22Rv1 (cell line): ENCODE data around the gene WSB1.
A peak's percentile ranks its signal among the peaks of the same experiment; 100 is the strongest.

Experiments
- H3K27ac ChIP-seq: fragments of 450-650 bp; 2 replicates; pipeline ENCODE4 v1.5.1; 2017
- CTCF ChIP-seq: fragments of 450-650 bp; IDR thresholded peaks from 2 replicates; pipeline ENCODE4 v1.5.1; 2017; ENCODE audit warnings: mild to moderate bottlenecking
- ZFX ChIP-seq: fragments of 450-650 bp; IDR thresholded peaks from 2 replicates; pipeline ENCODE4 v1.6.1; 2017; ENCODE audit warnings: antibody characterized with exemption, borderline replicate concordance

WSB1 gene

DNA sequence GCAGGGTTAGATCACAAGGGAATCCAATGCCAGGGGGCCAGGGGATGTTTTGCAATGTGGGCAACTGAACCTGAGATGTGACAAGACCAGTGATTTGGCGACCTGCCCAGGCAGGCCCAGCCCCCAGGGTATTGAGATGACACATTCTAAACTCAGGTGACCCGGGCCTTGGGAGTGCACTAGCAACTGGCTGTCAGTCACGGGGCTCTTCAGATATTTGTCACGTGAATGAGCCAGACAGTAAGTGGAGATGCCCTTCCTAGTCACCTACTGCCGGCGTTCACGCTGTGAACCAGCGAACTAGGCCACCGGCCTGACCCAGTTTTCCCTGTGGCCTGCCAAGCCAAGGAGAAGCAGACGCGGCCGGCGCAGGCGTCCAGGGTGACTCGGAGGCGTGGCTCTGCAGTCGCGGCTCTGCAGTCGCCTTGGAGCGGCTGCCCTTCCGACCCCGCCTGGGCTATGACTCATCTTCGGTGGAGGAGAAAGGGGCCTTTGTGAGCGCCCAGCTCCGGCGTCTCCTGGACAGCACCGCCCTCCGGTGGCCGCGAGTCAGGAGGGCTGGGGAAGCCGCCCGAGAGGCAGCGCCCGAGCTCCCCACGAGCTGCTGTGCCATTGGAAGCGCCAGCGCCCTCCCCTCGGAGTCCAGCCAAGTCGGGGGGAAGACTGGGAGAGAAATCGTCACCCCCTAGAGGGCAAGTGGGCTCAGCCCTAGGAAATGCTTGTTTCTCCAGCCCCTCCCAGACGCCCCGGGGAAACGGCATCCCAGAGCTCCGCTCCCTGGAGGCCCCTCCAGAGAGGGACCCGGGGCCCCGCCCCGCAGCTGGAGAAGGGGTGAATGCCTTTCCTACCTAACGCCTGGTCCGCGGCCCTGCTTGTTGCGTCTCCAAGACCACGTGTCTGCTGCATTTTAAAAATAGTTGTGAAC lies 38.8 kb downstream of the WSB1 start:
- H3K27ac ChIP-seq = peak overlapping the region; percentile 78
- TF ChIP-seq CTCF (peak; percentile 82), ZFX (no peak)

GRCh38 chr17:27333410-27333980 lies 39.6 kb downstream of the WSB1 start:
- peak overlapping the region; percentile 78 for H3K27ac ChIP-seq
- TF ChIP-seq ZFX (no peak), CTCF (no peak)

DNA sequence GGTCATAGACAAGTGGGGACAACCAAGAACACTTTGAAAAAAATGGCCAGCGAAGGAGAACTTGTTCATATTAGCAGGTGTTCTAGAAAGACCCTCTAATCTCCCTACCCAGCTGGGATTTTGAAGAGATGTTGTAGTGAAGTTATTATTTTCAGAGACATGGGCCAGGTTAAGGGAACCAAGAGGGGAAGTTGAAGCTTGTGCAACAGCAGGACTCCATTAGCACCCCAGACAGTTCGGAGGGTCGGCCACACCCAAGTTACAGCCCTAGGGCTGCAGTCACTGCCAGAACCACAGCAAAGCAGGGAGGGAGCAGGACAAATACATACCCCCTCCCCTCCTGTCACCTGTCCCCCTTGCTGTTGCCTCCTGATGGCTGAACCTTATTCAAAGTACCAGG lies 42.3 kb downstream of the WSB1 start:
- no peak overlapping the region for H3K27ac ChIP-seq

DNA sequence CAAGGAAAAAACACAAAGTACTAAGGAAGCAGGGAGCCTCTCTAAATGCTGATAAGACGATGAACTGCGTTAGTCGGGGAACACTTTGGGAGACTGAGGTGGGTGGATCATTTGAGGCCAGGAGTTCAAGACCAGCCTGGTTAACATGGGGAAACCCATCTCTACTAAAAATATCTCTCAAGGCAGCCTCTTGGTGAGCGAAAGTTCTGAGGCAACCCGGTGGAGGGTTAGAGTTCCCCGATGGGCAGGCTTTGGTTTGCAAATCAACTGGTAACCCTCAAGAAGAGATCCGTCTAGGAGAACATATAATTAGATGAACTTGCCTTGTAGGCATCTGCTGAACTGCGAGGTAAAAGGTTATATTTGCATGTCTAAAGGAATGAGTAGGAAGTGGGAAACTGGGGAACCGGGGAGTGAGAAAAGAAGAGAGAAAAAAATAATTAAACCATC lies 44.6 kb downstream of the WSB1 start:
- TF ChIP-seq CTCF (no peak), ZFX (no peak)
- no peak overlapping the region for H3K27ac ChIP-seq

More for the DNA sequence above, 42.3 kb downstream of the WSB1 start:
- TF ChIP-seq ZFX (no peak), CTCF (no peak)

- TF ChIP-seq CTCF (no peak), ZFX (no peak)
- H3K27ac ChIP-seq = no peak overlapping the region
These were observed 45.4 kb downstream of the WSB1 start for GRCh38 chr17:27339198-27339835.

GRCh38 chr17:27339836-27340550 lies 46.1 kb downstream of the WSB1 start:
- TF ChIP-seq CTCF (no peak), ZFX (no peak)
- no peak overlapping the region for H3K27ac ChIP-seq
